Measurements from ENCODE around the gene MDN1. TPM values are rescaled to one million over a fixed set of nuclear protein-coding genes. Genes with fewer than 3 reads are reported as not detected.

MDN1 gene
- total RNA-seq, 1 donor from 2014 or later = 36.6 TPM

- DNase-seq (ENCODE audit: low read depth) = no peak
Observed at GRCh38 chr6:89605861-89606260, 213.7 kb downstream of the MDN1 start.

GRCh38 chr6:89604653-89605052 is 214.9 kb downstream of the MDN1 start:
- DNase-seq (ENCODE audit: low read depth) = no peak

- no peak for DNase-seq (ENCODE audit: low read depth)
Observed at GRCh38 chr6:89602166-89602565, 217.4 kb downstream of the MDN1 start.

GRCh38 chr6:89599727-89600126 is 219.9 kb downstream of the MDN1 start:
- DNase-seq (ENCODE audit: low read depth) = no peak

- DNase-seq (ENCODE audit: low read depth) = peak; percentile 82
Observed at GRCh38 chr6:89597988-89598387, 221.6 kb downstream of the MDN1 start.

- DNase-seq (ENCODE audit: low read depth) = no peak
Observed at GRCh38 chr6:89597372-89597771, 222.2 kb downstream of the MDN1 start.

- no peak for DNase-seq (ENCODE audit: low read depth)
Observed at GRCh38 chr6:89596484-89596883, 223.1 kb downstream of the MDN1 start.

GRCh38 chr6:89596056-89596455 is 223.5 kb downstream of the MDN1 start:
- no peak for DNase-seq (ENCODE audit: low read depth)

Other genes with a start within 250 kb of the MDN1 start
- gene LYRM2, start 181.0 kb downstream of the MDN1 start, total RNA-seq = 30.5 and 35.1 TPM in 2 replicates
- gene CASP8AP2, start 10.1 kb upstream of the MDN1 start, total RNA-seq = 11.8 and 14.3 TPM in 2 replicates
- gene GJA10, start 74.7 kb upstream of the MDN1 start, total RNA-seq = not detected in 2 replicates

Data from renal cortical epithelial cell (primary cell).